ENCODE measurements around the gene TPRG1. TPM values are rescaled to one million over a fixed set of nuclear protein-coding genes. Genes with fewer than 3 reads are reported as not detected.

Gene TPRG1
- total and polyA plus RNA-seq, 4 donors, result 1.0 to 46.6 (median 6.9) TPM

- Histone ChIP-seq H3K9ac (ENCODE audit: low read depth in 1 of 2, low read length in 2 of 2) (no peak overlapping the region), H3K27me3 (ENCODE audit: control insufficient read depth in 4 of 4, insufficient read depth in 4 of 4, low read length in 3 of 4) (no peaks in the 10 kb centered on the region), H3K4me1 (ENCODE audit: control insufficient read depth in 4 of 4, insufficient read depth in 4 of 4, low read length in 3 of 4) (peaks cover 0 to 2% (median 0%) of the 10 kb centered on the region in 4 donors), H3K4me3 (ENCODE audit: low read depth in 1 of 3, low read length in 3 of 3) (no peak overlapping the region), H3K9me3 (ENCODE audit: control insufficient read depth in 4 of 4, low read length in 3 of 4) (no peaks in the 10 kb centered on the region), H3K36me3 (ENCODE audit: control insufficient read depth in 4 of 4, insufficient read depth in 3 of 4, low read depth in 1 of 4, low read length in 3 of 4) (peaks cover 8 to 17% (median 11%) of the 10 kb centered on the region in 4 donors), H3K27ac (ENCODE audit: low read depth in 1 of 2, low read length in 2 of 2) (no peak overlapping the region)
- no peak for DNase-seq (ENCODE audit: low spot score)
- 82% methylated on average over 3 of the region's 3 CpGs for WGBS
- TF ChIP-seq YY1 (IDR thresholded peaks at IDR 0.05) (no peak), RAD21 (IDR thresholded peaks at IDR 0.05) (no peak), TAF1 (conservative IDR thresholded peaks at IDR 0.05) (no peak), EGR1 (IDR thresholded peaks at IDR 0.05; ENCODE audit: low read depth in 2 of 2) (no peak), MAX (IDR thresholded peaks at IDR 0.05) (no peak), CTCF (IDR thresholded peaks at IDR 0.05; ENCODE audit: low read depth, low read length, missing input control) (no peak), HNF4G (IDR thresholded peaks at IDR 0.05) (no peak), RXRA (IDR thresholded peaks at IDR 0.05) (no peak), FOXA1 (IDR thresholded peaks at IDR 0.05) (no peak), NR2F2 (IDR thresholded peaks at IDR 0.05) (no peak)
These were observed 22.6 kb upstream of the TPRG1 start for GRCh38 chr3:189149203-189149602.

GRCh38 chr3:189157232-189158007 is 14.4 kb upstream of the TPRG1 start:
- no peak overlapping the region for H3K9ac ChIP-seq (ENCODE audit: low read depth in 1 of 2, low read length in 2 of 2)
- no peaks in the 10 kb centered on the region for H3K9me3 ChIP-seq (ENCODE audit: control insufficient read depth in 4 of 4, low read length in 3 of 4)
- no peak overlapping the region for H3K4me3 ChIP-seq (ENCODE audit: low read depth in 1 of 3, low read length in 3 of 3)
- H3K27ac ChIP-seq (ENCODE audit: low read depth in 1 of 2, low read length in 2 of 2), result no peak overlapping the region
- no peaks in the 10 kb centered on the region for H3K27me3 ChIP-seq (ENCODE audit: control insufficient read depth in 4 of 4, insufficient read depth in 4 of 4, low read length in 3 of 4)
- DNase-seq (ENCODE audit: low spot score), result no peak
- WGBS, result 95% methylated on average over 11 of the region's 11 CpGs
- TF ChIP-seq ATF3 (IDR thresholded peaks at IDR 0.05) (no peak), MAX (IDR thresholded peaks at IDR 0.05) (no peak), YY1 (IDR thresholded peaks at IDR 0.05) (no peak), CTCF (IDR thresholded peaks at IDR 0.05; ENCODE audit: low read depth, low read length, missing input control) (no peak), FOXA1 (IDR thresholded peaks at IDR 0.05) (no peak)
- H3K36me3 ChIP-seq (ENCODE audit: control insufficient read depth in 4 of 4, insufficient read depth in 3 of 4, low read depth in 1 of 4, low read length in 3 of 4), result peaks cover 0 to 4% (median 1%) of the 10 kb centered on the region in 4 donors
- no peaks in the 10 kb centered on the region for H3K4me1 ChIP-seq (ENCODE audit: control insufficient read depth in 4 of 4, insufficient read depth in 4 of 4, low read length in 3 of 4)

DNA sequence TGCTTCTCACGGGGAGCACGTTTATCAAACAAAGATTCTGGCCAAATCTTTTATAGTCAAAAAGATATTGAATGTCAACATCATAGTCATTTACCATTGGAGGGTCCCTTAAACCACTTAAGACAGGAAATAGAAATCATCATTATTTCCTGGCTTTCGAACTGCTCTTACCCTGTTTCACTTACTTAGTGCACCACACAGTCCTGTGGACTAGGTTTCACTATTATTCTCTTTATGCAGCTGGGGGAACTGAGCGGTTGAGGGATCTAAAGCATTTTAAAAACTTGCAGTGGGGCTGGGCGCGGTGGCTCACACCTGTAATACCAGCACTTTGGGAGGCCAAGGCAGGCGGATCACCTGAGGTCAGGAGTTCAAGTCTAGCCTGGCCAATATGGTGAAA is 13.7 kb upstream of the TPRG1 start:
- Histone ChIP-seq H3K27ac (ENCODE audit: low read depth in 1 of 2, low read length in 2 of 2) (no peak overlapping the region), H3K9ac (ENCODE audit: low read depth in 1 of 2, low read length in 2 of 2) (no peak overlapping the region), H3K36me3 (ENCODE audit: control insufficient read depth in 4 of 4, insufficient read depth in 3 of 4, low read depth in 1 of 4, low read length in 3 of 4) (peaks cover 0 to 4% (median 1%) of the 10 kb centered on the region in 4 donors), H3K27me3 (ENCODE audit: control insufficient read depth in 4 of 4, insufficient read depth in 4 of 4, low read length in 3 of 4) (no peaks in the 10 kb centered on the region), H3K4me1 (ENCODE audit: control insufficient read depth in 4 of 4, insufficient read depth in 4 of 4, low read length in 3 of 4) (no peaks in the 10 kb centered on the region), H3K4me3 (ENCODE audit: low read depth in 1 of 3, low read length in 3 of 3) (no peak overlapping the region), H3K9me3 (ENCODE audit: control insufficient read depth in 4 of 4, low read length in 3 of 4) (no peaks in the 10 kb centered on the region)
- TF ChIP-seq CTCF (IDR thresholded peaks at IDR 0.05; ENCODE audit: low read depth, low read length, missing input control) (no peak), ATF3 (IDR thresholded peaks at IDR 0.05) (no peak), TAF1 (conservative IDR thresholded peaks at IDR 0.05) (no peak), MAX (IDR thresholded peaks at IDR 0.05) (no peak), RXRA (IDR thresholded peaks at IDR 0.05) (no peak)
- no peak for DNase-seq (ENCODE audit: low spot score)
- 92% methylated on average over 7 of the region's 7 CpGs for WGBS

All from liver (tissue), 9 donors.